Measurements from ENCODE around the gene ZNF283.

The ZNF283 gene

DNA sequence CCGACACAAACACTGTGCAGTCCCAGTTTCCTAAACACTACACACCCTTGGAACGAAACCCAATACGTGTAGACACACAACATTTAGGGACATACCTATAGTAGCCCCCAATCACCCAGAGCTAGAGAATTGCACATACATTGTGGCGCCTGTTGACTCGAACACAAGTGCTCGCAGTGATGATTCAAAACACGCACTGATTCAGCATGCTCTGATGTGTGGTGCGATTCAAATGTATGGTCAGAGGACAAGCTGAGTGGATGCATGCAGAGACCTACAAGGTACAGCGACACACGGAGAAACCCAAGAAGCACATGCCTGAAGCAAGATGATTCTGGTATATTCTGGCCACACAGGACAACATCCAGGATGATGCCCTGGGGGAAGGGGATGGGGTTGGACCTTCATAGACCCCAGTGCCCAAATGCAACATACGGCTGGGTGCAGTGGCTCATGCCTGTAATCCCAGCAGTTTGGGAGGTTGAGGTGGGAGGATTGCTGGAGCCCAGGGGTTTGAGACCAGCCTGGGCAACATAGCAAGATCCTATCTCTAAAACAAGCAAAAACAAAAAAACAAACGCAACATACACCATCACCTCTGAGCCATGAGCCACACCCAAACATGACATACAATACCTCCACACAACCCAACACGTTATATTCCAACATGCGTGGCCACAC is 45.4 kb upstream of the ZNF283 start:
- TF ChIP-seq, protein P1, sequence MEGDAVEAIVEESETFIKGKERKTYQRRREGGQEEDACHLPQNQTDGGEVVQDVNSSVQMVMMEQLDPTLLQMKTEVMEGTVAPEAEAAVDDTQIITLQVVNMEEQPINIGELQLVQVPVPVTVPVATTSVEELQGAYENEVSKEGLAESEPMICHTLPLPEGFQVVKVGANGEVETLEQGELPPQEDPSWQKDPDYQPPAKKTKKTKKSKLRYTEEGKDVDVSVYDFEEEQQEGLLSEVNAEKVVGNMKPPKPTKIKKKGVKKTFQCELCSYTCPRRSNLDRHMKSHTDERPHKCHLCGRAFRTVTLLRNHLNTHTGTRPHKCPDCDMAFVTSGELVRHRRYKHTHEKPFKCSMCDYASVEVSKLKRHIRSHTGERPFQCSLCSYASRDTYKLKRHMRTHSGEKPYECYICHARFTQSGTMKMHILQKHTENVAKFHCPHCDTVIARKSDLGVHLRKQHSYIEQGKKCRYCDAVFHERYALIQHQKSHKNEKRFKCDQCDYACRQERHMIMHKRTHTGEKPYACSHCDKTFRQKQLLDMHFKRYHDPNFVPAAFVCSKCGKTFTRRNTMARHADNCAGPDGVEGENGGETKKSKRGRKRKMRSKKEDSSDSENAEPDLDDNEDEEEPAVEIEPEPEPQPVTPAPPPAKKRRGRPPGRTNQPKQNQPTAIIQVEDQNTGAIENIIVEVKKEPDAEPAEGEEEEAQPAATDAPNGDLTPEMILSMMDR (IDR thresholded peaks at IDR 0.05; ENCODE audit: unreplicated experiment in 3 of 3) = no peak
- Mint-ChIP-seq H3K36me3 (ENCODE audit: low read depth) (no peaks in the 10 kb centered on the region), H3K4me1 (peaks cover 10% of the 10 kb centered on the region), H3K4me3 (no peak overlapping the region), H3K27me3 (ENCODE audit: low read depth) (peaks cover 13% of the 10 kb centered on the region), H3K9me3 (no peaks in the 10 kb centered on the region), H3K27ac (no peak overlapping the region)

DNA sequence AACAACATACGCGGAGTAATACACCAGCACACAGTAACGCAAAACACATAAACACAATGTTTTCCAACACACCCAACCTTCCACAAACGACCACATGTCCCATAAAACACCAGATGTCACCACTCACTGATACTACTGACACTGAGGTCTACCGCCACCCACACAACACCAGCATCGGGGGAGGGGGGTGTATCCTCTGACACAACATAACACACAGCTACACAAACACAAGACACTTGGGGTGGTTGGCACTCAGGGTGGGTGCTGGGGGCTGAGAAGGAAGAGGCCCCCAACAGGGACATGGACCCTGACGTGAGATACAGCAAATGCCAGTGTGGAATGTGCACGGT is 44.8 kb upstream of the ZNF283 start:
- H3K4me1 Mint-ChIP-seq = peaks cover 7% of the 10 kb centered on the region
- peaks cover 10% of the 10 kb centered on the region for H3K27me3 Mint-ChIP-seq (ENCODE audit: low read depth)
- H3K4me3 Mint-ChIP-seq = no peak overlapping the region
- TF ChIP-seq, protein P1 (IDR thresholded peaks at IDR 0.05; ENCODE audit: unreplicated experiment in 3 of 3) = no peak
- no peaks in the 10 kb centered on the region for H3K36me3 Mint-ChIP-seq (ENCODE audit: low read depth)
- no peak overlapping the region for H3K27ac Mint-ChIP-seq
- H3K9me3 Mint-ChIP-seq = no peaks in the 10 kb centered on the region

GRCh38 chr19:43782689-43783231 is 44.4 kb upstream of the ZNF283 start:
- Mint-ChIP-seq H3K4me1 (peaks cover 5% of the 10 kb centered on the region), H3K9me3 (no peaks in the 10 kb centered on the region), H3K27ac (no peak overlapping the region), H3K4me3 (no peak overlapping the region), H3K27me3 (ENCODE audit: low read depth) (peaks cover 8% of the 10 kb centered on the region), H3K36me3 (ENCODE audit: low read depth) (no peaks in the 10 kb centered on the region)
- TF ChIP-seq, protein P1 (IDR thresholded peaks at IDR 0.05; ENCODE audit: unreplicated experiment in 3 of 3) = no peak

GRCh38 chr19:43783636-43784035 is 43.5 kb upstream of the ZNF283 start:
- H3K36me3 Mint-ChIP-seq (ENCODE audit: low read depth) = no peaks in the 10 kb centered on the region
- no peak overlapping the region for H3K4me3 Mint-ChIP-seq
- H3K27ac Mint-ChIP-seq = no peak overlapping the region
- no peaks in the 10 kb centered on the region for H3K9me3 Mint-ChIP-seq
- peaks cover 8% of the 10 kb centered on the region for H3K27me3 Mint-ChIP-seq (ENCODE audit: low read depth)
- TF ChIP-seq, protein P1 (IDR thresholded peaks at IDR 0.05; ENCODE audit: unreplicated experiment in 3 of 3) = no peak
- H3K4me1 Mint-ChIP-seq = no peaks in the 10 kb centered on the region

DNA sequence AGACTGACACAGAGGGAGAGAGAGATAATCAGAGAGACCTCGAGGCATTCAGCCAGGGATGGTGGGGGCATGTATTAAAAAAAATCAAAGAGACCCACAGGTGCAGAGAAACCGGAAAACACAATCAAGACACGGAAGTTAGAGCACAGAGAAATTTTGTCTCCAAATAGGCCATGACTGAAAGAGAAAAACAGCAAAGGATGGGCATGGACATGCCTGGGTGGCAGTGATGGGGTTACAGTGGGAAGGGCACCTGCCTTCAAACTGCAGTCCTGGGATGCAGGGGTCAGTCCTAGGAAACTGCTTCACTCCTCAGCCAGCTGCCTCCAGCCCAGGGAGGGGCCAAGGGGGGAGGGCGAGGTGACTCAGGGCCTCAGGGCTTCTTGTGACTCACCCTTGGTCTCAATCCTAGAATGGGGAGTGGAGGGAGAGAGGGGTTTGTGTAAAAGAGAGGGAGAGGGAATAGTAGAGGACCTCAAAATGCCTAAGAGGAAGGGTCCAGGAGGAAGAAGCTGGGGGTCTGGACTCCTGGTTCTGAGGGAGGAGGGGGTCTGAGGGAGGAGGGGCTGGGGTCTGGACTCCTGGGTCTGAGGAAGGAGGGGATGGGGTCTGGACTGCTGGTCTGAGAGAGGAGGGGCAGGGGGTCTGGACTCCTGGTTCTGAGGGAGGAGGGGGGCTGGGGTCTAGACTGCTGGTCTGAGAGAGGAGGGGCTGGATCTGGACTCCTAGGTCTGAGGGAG is 42.7 kb upstream of the ZNF283 start:
- H3K27me3 Mint-ChIP-seq (ENCODE audit: low read depth) = peaks cover 8% of the 10 kb centered on the region
- H3K27ac Mint-ChIP-seq = no peak overlapping the region
- no peak overlapping the region for H3K4me3 Mint-ChIP-seq
- H3K36me3 Mint-ChIP-seq (ENCODE audit: low read depth) = no peaks in the 10 kb centered on the region
- no peaks in the 10 kb centered on the region for H3K9me3 Mint-ChIP-seq
- TF ChIP-seq, protein P1 (IDR thresholded peaks at IDR 0.05; ENCODE audit: unreplicated experiment in 3 of 3) = no peak
- no peaks in the 10 kb centered on the region for H3K4me1 Mint-ChIP-seq

Data from nephron (organoid).